AG04450 (cell line): ENCODE data around the gene DDAH2. TPM values are rescaled to one million over a fixed set of nuclear protein-coding genes. Genes with fewer than 3 reads are reported as not detected.

Experiments used
- CTCF ChIA-PET: fragments of 300-600, 350-600 bp; formaldehyde crosslinking; extraction: SDS; loops from one replicate; lab custom pipeline; 2022; ENCODE audit warnings: antibody characterized with exemption, inconsistent platforms; lab: Charles Lee
- POLR2A ChIA-PET: fragments of 350-600 bp; formaldehyde crosslinking; extraction: SDS; loops from one replicate; lab custom pipeline; 2021; ENCODE audit warnings: antibody characterized with exemption, inconsistent platforms; lab: Yijun Ruan, JAX
- DNase-seq: peaks from one replicate; pipeline ENCODE4 v3.0.0-alpha.2; 2011; ENCODE audit warnings: low read depth, low spot score
- H3K27ac ChIP-seq: one replicate; pipeline ENCODE4 v1.5.1; 2012; ENCODE audit warnings: low read depth, low read length, control low read depth
- H3K27me3 ChIP-seq: one replicate; pipeline ENCODE4 v1.6.0; 2012; ENCODE audit warnings: low read length; ENCODE audit not compliant: control insufficient read depth, insufficient read depth
- H3K4me3 ChIP-seq: 2 replicates; pipeline ENCODE4 v1.5.1; 2011; ENCODE audit warnings: mild to moderate bottlenecking, low read depth, low read length, control low read depth
- H3K9me3 ChIP-seq: 2 replicates; pipeline ENCODE4 v1.5.1; 2012; ENCODE audit warnings: low read length; ENCODE audit not compliant: control insufficient read depth, insufficient read depth
- CTCF ChIP-seq: IDR thresholded peaks from 2 replicates; pipeline ENCODE4 v1.5.1; 2011; ENCODE audit warnings: low read depth, low read length, control low read depth, inconsistent platforms
- polyA plus RNA-seq: library from polyadenylated mRNA; depleted of rRNA; stranded (reverse); fragments of >200 nt; gene quantifications from 2 replicates; pipeline ENCODE4 v1.2.3, GENCODE V29; 2011

Gene DDAH2
- polyA plus RNA-seq, 1 experiment = 44.4 TPM

- H3K27ac ChIP-seq = no peak overlapping the region
- H3K27me3 ChIP-seq = peaks cover 25% of the 10 kb centered on the region
- no peak for TF ChIP-seq CTCF
- no peak for DNase-seq
- ChIA-PET CTCF (no interaction called here), POLR2A (no interaction called here)
- no peaks in the 10 kb centered on the region for H3K9me3 ChIP-seq
- no peak overlapping the region for H3K4me3 ChIP-seq
Observed at GRCh38 chr6:31717499-31718222, 11.4 kb downstream of the DDAH2 start.

DNA sequence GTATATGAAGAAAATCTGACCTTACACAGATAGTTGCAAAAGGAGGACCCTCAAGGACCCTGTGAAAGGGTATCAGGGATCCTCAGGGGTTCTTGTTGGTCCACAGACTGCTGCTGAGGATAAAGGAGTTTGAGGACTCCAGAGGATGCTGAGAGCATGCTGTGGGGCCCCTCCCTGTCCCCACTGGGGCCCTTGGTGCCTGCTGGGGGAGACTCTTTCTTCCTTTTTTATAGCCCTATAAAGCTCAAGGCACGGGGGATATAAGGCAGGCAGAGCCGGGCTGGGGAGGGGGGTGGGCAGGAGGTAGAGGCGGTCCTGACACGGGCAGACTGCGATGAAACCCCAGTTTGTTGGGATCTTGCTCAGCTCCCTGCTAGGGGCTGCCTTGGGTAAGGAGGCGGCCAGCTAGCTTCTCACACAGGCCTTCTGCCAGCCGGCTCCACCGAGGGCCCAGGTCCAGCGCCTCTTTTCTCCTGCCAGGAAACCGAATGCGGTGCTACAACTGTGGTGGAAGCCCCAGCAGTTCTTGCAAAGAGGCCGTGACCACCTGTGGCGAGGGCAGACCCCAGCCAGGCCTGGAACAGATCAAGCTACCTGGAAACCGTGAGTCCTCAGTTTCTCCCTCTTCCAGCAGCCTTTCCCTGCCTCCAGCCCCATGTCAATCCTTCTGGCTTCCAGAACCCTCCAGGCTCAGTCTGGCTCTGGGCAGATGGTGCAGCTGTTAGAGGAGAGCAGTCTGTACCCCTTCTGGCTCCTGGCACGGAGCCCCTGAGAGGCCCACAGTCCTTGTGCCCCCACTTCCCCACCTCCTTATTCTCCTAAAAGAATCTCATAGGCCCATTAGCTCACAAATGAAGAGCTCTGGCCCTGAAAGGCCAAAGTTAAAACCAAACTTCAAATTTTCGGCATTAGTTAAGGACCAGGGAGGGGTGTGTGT, 13.8 kb downstream of the DDAH2 start, which contains the start of gene LY6G6D:
LY6G6D (plus strand) TSS at position 327 of the 937 bp plus-strand sequence; CDS start at position 335, 8 bp downstream.
- no peak within 1 kb of the TSS for H3K4me3 ChIP-seq
- H3K27ac ChIP-seq = no peak within 1 kb of the TSS
- DNase-seq = no peak
- no peaks in the 10 kb centered on the region for H3K9me3 ChIP-seq
- no peak for TF ChIP-seq CTCF
- ChIA-PET POLR2A (interaction anchor here (0.6 kb wide), 2 partner anchors 78 to 112 kb away, joined by 4 to 5 read pairs; partner anchors contain the start of gene HSPA1B), CTCF (interaction anchor here (1.0 to 1.4 kb wide), 3 partner anchors 14 to 81 kb away, joined by 3 to 4 read pairs (median 3); partner anchors contain the start of gene VARS1)
- H3K27me3 ChIP-seq = peaks cover 37% of the 10 kb centered on the region

DNA sequence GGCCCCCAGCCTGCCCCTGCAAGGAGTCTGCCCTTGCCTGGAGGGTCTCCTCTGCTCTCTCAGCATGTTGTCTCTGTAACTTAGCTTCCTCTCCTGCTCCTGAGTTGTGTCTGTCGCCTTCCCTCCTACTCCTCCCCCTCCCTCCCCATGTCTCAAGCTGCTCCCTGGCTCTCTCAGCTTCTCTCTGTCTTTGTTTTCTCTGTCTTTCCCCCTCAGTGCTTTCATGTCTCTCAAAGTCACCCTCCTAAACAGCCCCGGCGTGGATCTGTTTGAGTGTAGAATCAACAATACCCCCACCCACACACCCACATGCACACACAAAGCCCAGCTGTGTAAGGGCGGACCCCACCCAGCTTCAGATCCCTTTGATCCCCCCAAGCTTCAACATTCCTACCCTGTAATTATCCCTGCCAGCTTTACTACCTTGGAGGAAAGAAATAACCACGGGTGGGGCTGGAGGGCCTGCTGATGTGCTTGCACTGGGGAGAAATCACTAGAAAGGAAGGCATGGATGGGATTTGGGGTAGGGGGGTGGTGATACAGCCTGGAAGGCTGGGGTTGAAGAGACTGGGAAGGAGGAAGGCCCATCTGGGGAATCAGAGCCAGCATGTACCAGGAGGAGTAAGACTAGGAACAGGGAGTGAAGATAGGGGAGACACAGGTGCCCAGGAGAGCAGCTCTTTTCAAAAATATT, 15.0 kb downstream of the DDAH2 start:
- peaks cover 37% of the 10 kb centered on the region for H3K27me3 ChIP-seq
- ChIA-PET POLR2A (interaction anchor here (0.7 to 1.1 kb wide), 3 partner anchors 10 to 113 kb away, joined by 3 to 5 read pairs (median 3); partner anchors contain the start of gene HSPA1B), CTCF (interaction anchor here (1.4 to 2.2 kb wide), 2 partner anchors 10 to 82 kb away, joined by 3 to 6 read pairs; partner anchors contain the start of genes ABHD16A and VARS1)
- H3K27ac ChIP-seq = no peak overlapping the region
- no peaks in the 10 kb centered on the region for H3K9me3 ChIP-seq
- H3K4me3 ChIP-seq = no peak overlapping the region
- no peak for DNase-seq
- TF ChIP-seq CTCF = no peak

- no peak overlapping the region for H3K4me3 ChIP-seq
- no peak for TF ChIP-seq CTCF
- H3K27me3 ChIP-seq = peaks cover 34% of the 10 kb centered on the region
- DNase-seq = no peak
- no peak overlapping the region for H3K27ac ChIP-seq
- POLR2A ChIA-PET = interaction anchor here (0.8 to 1.1 kb wide), 2 partner anchors 10 to 114 kb away, joined by 3 read pairs; partner anchors contain the start of gene HSPA1B
- no peaks in the 10 kb centered on the region for H3K9me3 ChIP-seq
- CTCF ChIA-PET = interaction anchor here (1.5 to 2.2 kb wide), 2 partner anchors 10 to 78 kb away, joined by 4 to 6 read pairs; partner anchors contain the start of gene ABHD16A
Observed at GRCh38 chr6:31713465-31713864, 15.6 kb downstream of the DDAH2 start.
